OCI-LY1 (cell line): ENCODE results near the gene RSAD1.

ENCODE experiments used
- H2AFZ ChIP-seq: fragments of 200-600 bp; sonication (generic), shearing (Covaris generic); 2 replicates; pipeline ENCODE4 v1.6.0; 2014; ENCODE audit warnings: antibody characterized with exemption, mild to moderate bottlenecking, low read length
- H3F3A ChIP-seq: fragments of 200-600 bp; sonication (generic), shearing (Covaris generic); 2 replicates; pipeline ENCODE4 v1.6.0; 2014; ENCODE audit warnings: mild to moderate bottlenecking, antibody characterized with exemption, low read length, moderate library complexity; ENCODE audit not compliant: insufficient read depth
- H3K27ac ChIP-seq: fragments of 200-600 bp; sonication (generic); 2 replicates; pipeline ENCODE4 v1.5.1; 2014; ENCODE audit warnings: low read length, mixed run types, mild to moderate bottlenecking, low read depth; ENCODE audit not compliant: poor library complexity, severe bottlenecking
- H3K27me3 ChIP-seq: fragments of 200-600 bp; sonication (generic); 2 replicates; pipeline ENCODE4 v1.6.0; 2014; ENCODE audit warnings: antibody characterized with exemption, mild to moderate bottlenecking, low read length, moderate library complexity; ENCODE audit not compliant: insufficient read depth
- H3K36me3 ChIP-seq: fragments of 200-600 bp; sonication (generic); 2 replicates; pipeline ENCODE4 v1.6.1; 2014; ENCODE audit warnings: mild to moderate bottlenecking, antibody characterized with exemption, low read length, moderate library complexity, mixed read lengths; ENCODE audit not compliant: insufficient read depth
- H3K4me1 ChIP-seq: fragments of 200-600 bp; sonication (generic); 2 replicates; pipeline ENCODE4 v1.5.1; 2014; ENCODE audit warnings: mild to moderate bottlenecking, low read length, moderate library complexity; ENCODE audit not compliant: insufficient read depth, severe bottlenecking
- H3K4me2 ChIP-seq: fragments of 200-600 bp; sonication (generic), shearing (Covaris generic); 2 replicates; pipeline ENCODE4 v1.6.1; 2014; ENCODE audit warnings: low read length
- H3K4me3 ChIP-seq: fragments of 200-600 bp; sonication (generic); 2 replicates; pipeline ENCODE4 v1.5.1; 2014; ENCODE audit warnings: low read length, low read depth, mild to moderate bottlenecking, mixed read lengths; ENCODE audit not compliant: poor library complexity, severe bottlenecking
- H3K79me2 ChIP-seq: fragments of 200-600 bp; shearing (Covaris generic); 2 replicates; pipeline ENCODE4 v1.6.1; 2016; ENCODE audit warnings: mixed run types, low read length, mixed read lengths; ENCODE audit not compliant: insufficient read depth
- H3K9ac ChIP-seq: fragments of 200-600 bp; sonication (generic), shearing (Covaris generic); 2 replicates; pipeline ENCODE4 v1.6.1; 2014; ENCODE audit warnings: mild to moderate bottlenecking, low read length, mixed read lengths
- H3K9me2 ChIP-seq: fragments of 200-600 bp; sonication (generic), shearing (Covaris generic); 2 replicates; pipeline ENCODE4 v1.6.1; 2014; ENCODE audit warnings: low read depth, mild to moderate bottlenecking, low read length, mixed read lengths
- H3K9me3 ChIP-seq: fragments of 200-600 bp; shearing (Covaris generic); 2 replicates; pipeline ENCODE4 v1.6.1; 2014; ENCODE audit warnings: low read length, mixed read lengths
- H4K20me1 ChIP-seq: fragments of 200-600 bp; sonication (generic), shearing (Covaris generic); 2 replicates; pipeline ENCODE4 v1.6.0; 2016; ENCODE audit warnings: mild to moderate bottlenecking, low read length; ENCODE audit not compliant: insufficient read depth
- CTCF ChIP-seq: fragments of 200-600 bp; sonication (generic), shearing (Covaris generic); IDR thresholded peaks from 2 replicates; pipeline ENCODE4 v1.5.1; 2017; ENCODE audit warnings: mild to moderate bottlenecking, antibody characterized with exemption, low read length, moderate library complexity, mixed read lengths
- EZH2 ChIP-seq: fragments of 200-600 bp; sonication (generic), shearing (Covaris generic); IDR thresholded peaks from 2 replicates; pipeline ENCODE4 v1.8.0; 2017; ENCODE audit warnings: borderline replicate concordance, mixed run types, mild to moderate bottlenecking, antibody characterized with exemption, low read length, moderate library complexity, mixed read lengths

RSAD1 gene

GRCh38 chr17:50519141-50519834 lies 40.6 kb downstream of the RSAD1 start:
- H3K36me3 ChIP-seq: no peaks in the 10 kb centered on the region
- H3K27ac ChIP-seq: no peak overlapping the region
- no peaks in the 10 kb centered on the region for H3K4me1 ChIP-seq
- H3K27me3 ChIP-seq: no peaks in the 10 kb centered on the region; the same call in 1 of the 2 replicates
- no peak overlapping the region for H3K4me2 ChIP-seq
- no peaks in the 10 kb centered on the region for H3K9me3 ChIP-seq
- H3K79me2 ChIP-seq: no peaks in the 10 kb centered on the region
- no peak overlapping the region for H3K9ac ChIP-seq
- H2AFZ ChIP-seq: no peak overlapping the region
- no peaks in the 10 kb centered on the region for H4K20me1 ChIP-seq
- no peak for TF ChIP-seq CTCF
- no peak for TF ChIP-seq EZH2
- H3K4me3 ChIP-seq: no peak overlapping the region
- H3K9me2 ChIP-seq: no peaks in the 10 kb centered on the region
- no peaks in the 10 kb centered on the region for H3F3A ChIP-seq

DNA sequence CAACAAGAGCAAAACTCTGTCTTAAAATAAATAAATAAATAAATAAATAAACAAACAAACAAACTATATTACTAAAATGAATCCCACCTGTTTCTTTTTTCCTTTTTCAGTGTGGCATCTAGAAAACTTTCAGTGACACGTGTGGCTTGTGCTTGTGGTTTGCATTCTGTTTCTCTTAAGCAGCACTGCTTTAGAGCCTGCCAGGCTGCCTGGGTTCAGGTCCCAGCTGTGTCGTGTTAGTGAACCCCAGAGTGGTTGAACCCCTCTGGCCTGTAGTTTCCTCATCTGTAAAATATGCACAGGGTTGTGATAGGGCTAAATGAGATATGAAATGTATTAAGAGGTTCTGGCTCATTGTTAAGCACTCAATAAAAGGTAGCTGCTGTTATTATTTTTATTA lies 41.8 kb downstream of the RSAD1 start:
- H3F3A ChIP-seq: no peaks in the 10 kb centered on the region
- H2AFZ ChIP-seq: no peak overlapping the region
- H3K27me3 ChIP-seq: no peaks in the 10 kb centered on the region
- H3K79me2 ChIP-seq: no peaks in the 10 kb centered on the region
- H4K20me1 ChIP-seq: no peaks in the 10 kb centered on the region
- H3K4me3 ChIP-seq: no peak overlapping the region
- H3K4me1 ChIP-seq: no peaks in the 10 kb centered on the region
- no peaks in the 10 kb centered on the region for H3K9me3 ChIP-seq
- no peak overlapping the region for H3K27ac ChIP-seq
- H3K9ac ChIP-seq: no peak overlapping the region
- H3K9me2 ChIP-seq: no peaks in the 10 kb centered on the region
- TF ChIP-seq EZH2 (no peak), CTCF (no peak)
- no peak overlapping the region for H3K4me2 ChIP-seq
- no peaks in the 10 kb centered on the region for H3K36me3 ChIP-seq

DNA sequence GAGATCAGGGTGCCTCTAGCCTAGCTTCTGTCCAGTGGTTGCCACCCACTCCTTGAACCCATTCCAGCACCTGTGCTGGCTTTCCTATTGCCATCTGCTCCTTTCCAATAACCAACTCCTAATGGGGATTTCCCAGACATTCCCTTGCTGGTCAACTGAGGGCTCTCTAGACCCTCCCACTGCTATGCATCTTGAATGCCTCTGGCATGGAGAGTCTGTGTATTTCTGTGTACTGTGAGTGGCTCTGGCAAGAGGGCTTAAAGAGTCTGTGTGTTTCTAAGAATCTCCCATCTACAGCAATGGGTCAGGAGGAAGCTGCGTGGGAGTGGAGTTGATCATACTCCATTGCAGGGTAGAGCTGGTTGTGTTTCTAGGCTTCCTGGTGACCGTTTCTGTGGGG lies 42.9 kb downstream of the RSAD1 start:
- TF ChIP-seq EZH2 (no peak), CTCF (no peak)
- no peaks in the 10 kb centered on the region for H3K27me3 ChIP-seq
- no peaks in the 10 kb centered on the region for H3K9me2 ChIP-seq
- H3K9ac ChIP-seq: no peak overlapping the region
- no peak overlapping the region for H2AFZ ChIP-seq
- no peaks in the 10 kb centered on the region for H3K9me3 ChIP-seq
- no peak overlapping the region for H3K4me2 ChIP-seq
- H3K36me3 ChIP-seq: no peaks in the 10 kb centered on the region
- no peaks in the 10 kb centered on the region for H3K4me1 ChIP-seq
- no peak overlapping the region for H3K27ac ChIP-seq
- no peaks in the 10 kb centered on the region for H4K20me1 ChIP-seq
- no peaks in the 10 kb centered on the region for H3F3A ChIP-seq
- H3K79me2 ChIP-seq: no peaks in the 10 kb centered on the region
- H3K4me3 ChIP-seq: no peak overlapping the region
